ENCODE results near the gene KCNJ9. TPM values are rescaled to one million over a fixed set of nuclear protein-coding genes. Genes with fewer than 3 reads are reported as not detected.
"Not testable (repeated sequence)": the region's sequence is repeated elsewhere in the genome, so short reads cannot be mapped to it uniquely, and the experiment has no call there.

The KCNJ9 gene
- total RNA-seq: not detected
- under 1 TPM; 0.03 to 0.20 (median 0.10) TPM for polyA plus RNA-seq
- total RNA-seq: 0 to 0.49 (median 0.08) reads per million in 6 experiments

DNA sequence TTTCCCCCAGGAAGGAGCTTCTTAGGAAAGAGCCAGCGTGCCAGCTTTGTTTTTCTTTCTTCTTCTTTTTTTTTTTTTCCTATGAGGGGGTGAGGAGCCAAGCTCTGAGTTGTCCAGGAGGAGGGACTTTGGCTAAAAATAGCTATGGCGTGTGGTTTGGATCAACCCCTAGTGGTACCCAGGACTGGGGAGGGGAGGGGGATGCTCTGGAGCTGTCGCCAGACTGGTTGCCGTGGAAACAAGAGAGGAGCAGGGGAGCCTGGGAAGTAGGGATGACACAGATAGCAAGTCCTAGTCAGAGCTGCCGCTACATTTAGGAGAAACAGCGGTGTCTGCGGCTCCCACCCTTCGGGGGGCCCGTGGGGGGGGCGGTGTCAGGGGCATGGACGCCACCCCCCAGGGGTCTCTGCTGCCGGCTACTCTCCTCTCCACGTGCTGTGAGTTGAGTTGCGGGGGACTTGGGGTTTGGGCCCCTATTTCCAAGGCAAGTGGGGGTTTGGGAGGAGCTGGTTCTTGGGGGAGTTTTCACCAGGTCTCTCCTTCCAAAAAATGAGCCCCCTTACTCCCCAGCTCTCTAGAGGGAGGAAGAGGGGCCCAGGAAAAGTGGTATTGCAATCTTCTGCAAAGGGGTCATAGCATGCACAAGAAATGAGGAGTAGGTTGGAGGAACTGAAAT, at the start of gene KCNJ9:
Gene KCNJ9 (plus strand): TSS at position 278 of the 676 bp plus-strand sequence. CDS start 2,493 bp downstream, outside the sequence.
- Mint-ChIP-seq H3K4me1 (peaks cover 11 to 21% (median 14%) of the 10 kb centered on the region in 4 donors), H3K4me3 (peak within 1 kb of the TSS in 3 of 10 donors; percentile 15 to 49 (median 47)), H3K27ac (peak within 1 kb of the TSS in 3 of 10 donors; percentile 45 to 73 (median 56)), H3K9me3 (no peaks in the 10 kb centered on the region), H3K36me3 (peaks cover 0 to 6% (median 0%) of the 10 kb centered on the region in 3 donors), H3K27me3 (peaks cover 33 to 61% (median 47%) of the 10 kb centered on the region in 5 donors)
- POLR2A ChIA-PET: interaction anchor here (0.6 to 1.1 kb wide), 2 partner anchors 14 to 626 kb away, joined by 3 to 4 read pairs; no protein-coding TSS in a partner anchor
- DNase-seq (peak in 1 of 10 donors; percentile 58), ATAC-seq (no peak)

DNA sequence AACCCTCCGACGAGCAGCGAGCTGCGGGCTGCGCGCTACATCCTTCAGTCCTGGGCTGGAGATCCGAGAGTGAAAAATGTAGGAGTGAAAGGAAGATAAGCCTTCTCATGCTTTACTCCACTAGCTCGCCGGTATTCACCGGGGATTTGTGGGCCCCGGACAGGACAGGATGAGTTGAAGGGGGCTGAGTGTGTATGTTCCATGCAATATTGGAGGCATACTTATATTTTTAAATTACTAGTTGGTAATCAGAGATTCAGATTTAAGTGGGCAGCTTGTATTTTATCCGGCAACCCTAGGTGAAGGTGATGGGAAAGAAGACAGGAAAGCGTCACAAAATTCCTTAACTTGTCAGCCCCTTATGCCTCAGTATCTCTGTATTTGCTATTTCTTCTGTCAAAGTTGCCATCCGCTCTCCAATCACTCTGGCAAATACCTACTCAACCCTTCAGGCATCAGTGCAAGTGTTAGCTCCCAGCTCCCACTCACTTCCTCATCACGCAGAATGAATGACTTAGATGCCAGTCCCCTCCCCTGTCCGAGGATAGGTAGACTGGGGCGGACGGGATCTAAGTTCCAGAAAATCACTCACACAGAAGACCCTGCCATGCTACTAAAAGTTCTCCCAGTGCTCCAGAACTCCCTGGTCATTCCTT, 49.0 kb upstream of the KCNJ9 start:
- no peak for DNase-seq
- Mint-ChIP-seq H3K27ac (peak overlapping the region; percentile 89 to 97 (median 95)), H3K4me1 (peaks cover 18 to 43% (median 35%) of the 10 kb centered on the region in 4 donors), H3K9me3 (no peaks in the 10 kb centered on the region), H3K4me3 (peak overlapping the region; percentile 90 to 99 (median 97)), H3K27me3 (peaks cover 0 to 2% (median 0%) of the 10 kb centered on the region in 5 donors), H3K36me3 (peaks cover 0 to 6% (median 4%) of the 10 kb centered on the region in 3 donors)
- POLR2A ChIA-PET: interaction anchor here (1.3 to 2.5 kb wide), 3 partner anchors 14 to 230 kb away, joined by 4 to 14 read pairs (median 6); partner anchors contain the start of genes DCAF8 and TAGLN2
- ATAC-seq: peak in 1 of 2 donors; percentile 22

DNA sequence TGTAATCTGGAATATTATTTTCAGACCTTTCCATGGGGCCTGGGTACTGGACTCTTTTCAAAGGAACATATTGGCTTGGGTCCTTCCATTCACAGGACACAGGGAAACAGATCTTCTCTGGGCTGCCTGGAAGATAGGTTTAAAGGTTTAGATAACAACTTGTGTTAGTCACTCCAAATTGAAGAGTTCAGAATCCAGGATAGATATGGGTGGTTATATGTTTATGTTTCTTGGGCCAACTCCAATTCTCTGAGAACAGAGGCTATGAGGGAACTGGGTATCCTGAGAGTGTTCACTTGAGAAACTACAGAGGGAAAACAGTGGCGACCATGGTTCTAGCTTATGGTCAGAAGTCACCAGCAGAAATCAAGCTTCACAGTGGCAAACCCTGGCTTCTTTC, 40.9 kb upstream of the KCNJ9 start:
- peaks cover 0 to 2% (median 0%) of the 10 kb centered on the region in 4 donors for H3K4me1 Mint-ChIP-seq
- ATAC-seq (no peak), DNase-seq (no peak)
- no peaks in the 10 kb centered on the region for H3K9me3 Mint-ChIP-seq
- POLR2A ChIA-PET: no interaction called here
- H3K4me3 Mint-ChIP-seq: no peak overlapping the region
- H3K27me3 Mint-ChIP-seq: peaks cover 0 to under 1% (median 0%) of the 10 kb centered on the region in 5 donors
- no peak overlapping the region for H3K27ac Mint-ChIP-seq
- peaks cover 0 to 11% (median 3%) of the 10 kb centered on the region in 3 donors for H3K36me3 Mint-ChIP-seq

DNA sequence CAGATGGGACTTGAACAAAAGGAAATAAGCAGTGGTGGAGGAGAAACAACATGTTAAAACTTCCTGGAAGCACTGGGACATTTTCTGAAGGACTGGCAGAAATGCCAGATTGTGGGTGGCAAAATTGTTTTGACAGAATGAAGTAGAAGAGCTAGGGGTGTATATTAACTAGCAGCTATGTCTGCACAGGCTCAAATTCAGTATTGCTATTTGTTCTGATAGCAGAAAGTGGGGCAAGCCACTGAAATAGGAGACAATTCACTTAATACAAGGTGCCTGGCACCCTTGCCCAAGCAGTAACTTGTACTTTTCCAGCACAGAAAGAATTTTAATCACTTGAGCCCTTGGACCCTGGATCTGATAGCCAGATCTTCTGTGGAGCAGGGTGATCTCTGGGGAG, 37.8 kb upstream of the KCNJ9 start:
- peaks cover 0 to 5% (median under 1%) of the 10 kb centered on the region in 5 donors for H3K27me3 Mint-ChIP-seq
- no peak overlapping the region for H3K4me3 Mint-ChIP-seq
- DNase-seq (no peak), ATAC-seq (no peak)
- peaks cover 0 to 7% (median 0%) of the 10 kb centered on the region in 3 donors for H3K36me3 Mint-ChIP-seq
- H3K4me1 Mint-ChIP-seq: peaks cover 12 to 14% (median 12%) of the 10 kb centered on the region in 4 donors
- no peaks in the 10 kb centered on the region for H3K9me3 Mint-ChIP-seq
- POLR2A ChIA-PET: no interaction called here
- H3K27ac Mint-ChIP-seq: no peak overlapping the region

DNA sequence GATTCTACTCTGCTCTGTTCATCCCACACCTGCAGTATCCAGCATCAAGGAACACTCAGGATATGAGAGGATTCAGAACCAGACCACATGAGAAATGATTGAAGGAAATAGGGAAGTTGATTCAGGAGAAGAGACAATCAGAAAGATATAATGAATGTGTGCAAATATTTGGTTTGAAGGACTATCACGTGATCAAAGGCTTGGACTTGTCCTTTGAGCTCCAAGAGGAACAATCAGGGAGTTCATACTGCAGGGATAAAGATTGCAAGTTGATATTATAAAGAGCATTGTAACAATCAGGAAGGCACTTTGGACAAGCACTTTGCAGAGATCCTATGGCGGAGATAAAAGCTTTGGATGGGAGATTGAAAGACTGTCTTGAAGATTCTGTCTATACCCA, 35.7 kb upstream of the KCNJ9 start:
- ATAC-seq: no peak
- Mint-ChIP-seq H3K4me3 (no peak overlapping the region), H3K36me3 (no peaks in the 10 kb centered on the region), H3K27me3 (peaks cover 0 to 7% (median 5%) of the 10 kb centered on the region in 5 donors), H3K4me1 (peaks cover 10 to 14% (median 12%) of the 10 kb centered on the region in 4 donors), H3K27ac (no peak overlapping the region), H3K9me3 (no peaks in the 10 kb centered on the region)
- no peak for DNase-seq
- POLR2A ChIA-PET: interaction anchor here (0.6 to 1.7 kb wide), 3 partner anchors 15 to 103 kb away, joined by 3 to 6 read pairs (median 3); partner anchors contain the start of gene PIGM

DNA sequence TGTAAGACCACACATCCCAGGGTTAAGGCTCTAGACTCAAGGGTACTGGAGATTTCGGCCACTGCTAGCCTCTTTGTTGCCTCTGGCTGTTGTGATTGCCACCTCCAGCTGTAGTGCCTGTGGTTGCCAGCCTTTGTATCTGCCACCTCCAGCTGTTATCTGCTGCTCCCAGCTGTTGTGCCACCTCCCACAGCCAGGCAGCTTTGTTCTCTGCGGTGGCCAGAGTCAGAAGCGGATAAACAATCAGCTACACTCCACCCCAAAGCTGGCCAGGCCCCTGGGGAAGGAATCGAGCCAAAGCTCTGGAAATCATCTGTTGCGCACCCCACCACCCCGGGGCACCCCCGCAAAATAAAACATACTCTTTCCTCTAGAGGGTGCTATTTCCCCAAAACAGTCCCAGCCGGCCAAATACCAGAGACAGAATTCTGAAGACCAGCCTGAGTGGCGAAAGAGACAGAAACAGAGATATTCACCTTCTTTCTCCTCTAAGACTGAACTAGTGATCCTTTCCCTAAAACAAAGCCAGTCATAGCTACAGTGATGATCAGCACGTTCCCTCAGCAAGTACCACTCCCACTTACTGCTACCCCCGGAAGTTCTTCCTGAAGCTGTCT, 34.7 kb upstream of the KCNJ9 start:
- H3K9me3 Mint-ChIP-seq: no peaks in the 10 kb centered on the region
- no peaks in the 10 kb centered on the region for H3K36me3 Mint-ChIP-seq
- POLR2A ChIA-PET: interaction anchor here (0.6 to 1.7 kb wide), 4 partner anchors 15 to 38 kb away, joined by 3 to 6 read pairs (median 4); partner anchors contain the start of gene PIGM
- H3K4me3 Mint-ChIP-seq: peak overlapping the region; percentile 61 to 88 (median 79)
- H3K4me1 Mint-ChIP-seq: peaks cover 10 to 14% (median 12%) of the 10 kb centered on the region in 4 donors
- ATAC-seq (peak; percentile 84 to 96), DNase-seq (peak in 7 of 10 donors; percentile 10 to 67 (median 43))
- H3K27me3 Mint-ChIP-seq: peaks cover 4 to 7% (median 5%) of the 10 kb centered on the region in 5 donors
- H3K27ac Mint-ChIP-seq: peak overlapping the region in 5 of 10 donors; percentile 13 to 78 (median 51)

DNA sequence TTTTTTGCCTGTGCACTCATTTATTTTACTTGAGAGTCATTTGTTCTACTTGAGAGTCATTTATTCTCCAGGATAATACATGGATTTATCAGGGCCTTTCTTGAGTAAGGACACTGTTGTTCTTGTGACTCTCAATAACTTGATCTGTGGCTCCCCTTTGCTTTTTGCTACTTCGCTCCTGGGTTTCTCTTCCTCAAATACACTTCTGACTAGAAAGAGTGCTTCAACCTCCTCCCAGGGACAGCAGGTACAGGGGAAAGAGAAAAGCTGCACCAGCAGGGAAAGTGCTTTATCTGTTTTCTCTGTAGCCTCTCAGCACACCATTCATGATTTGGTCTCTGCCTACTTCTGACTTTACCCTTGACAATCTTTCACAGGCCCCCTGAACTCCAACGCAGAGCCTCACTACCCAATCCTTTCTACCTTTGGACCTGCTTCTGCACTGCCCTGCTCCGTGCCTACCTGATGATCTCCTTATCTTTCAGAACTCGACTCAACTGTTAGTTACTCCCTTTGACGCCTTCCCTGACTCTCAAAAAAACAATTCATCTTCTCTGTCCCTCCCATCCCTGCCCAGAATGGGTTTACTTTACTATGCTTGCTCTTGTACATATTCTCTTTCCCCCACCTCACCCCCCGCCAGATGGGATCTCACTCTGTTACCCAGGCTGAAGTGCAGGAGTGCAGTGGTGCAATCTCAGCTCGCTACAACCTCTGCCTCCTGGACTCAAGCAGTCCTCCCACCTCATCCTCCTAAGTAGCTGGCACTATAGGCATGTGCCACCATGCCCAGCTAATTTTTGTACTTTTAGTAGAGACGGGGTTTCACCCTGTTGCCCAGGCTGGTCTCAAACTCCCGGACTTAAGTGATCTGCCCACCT, 34.0 kb upstream of the KCNJ9 start:
- no peaks in the 10 kb centered on the region for H3K36me3 Mint-ChIP-seq
- ATAC-seq: peak in 1 of 2 donors; percentile 14
- H3K9me3 Mint-ChIP-seq: no peaks in the 10 kb centered on the region
- peaks cover 5 to 12% (median 8%) of the 10 kb centered on the region in 5 donors for H3K27me3 Mint-ChIP-seq
- no peak for DNase-seq
- peak overlapping the region in 7 of 10 donors; percentile 13 to 78 (median 56) for H3K27ac Mint-ChIP-seq
- H3K4me1 Mint-ChIP-seq: peaks cover 10 to 14% (median 12%) of the 10 kb centered on the region in 4 donors
- peak overlapping the region; percentile 61 to 88 (median 79) for H3K4me3 Mint-ChIP-seq
- POLR2A ChIA-PET: interaction anchor here (0.6 to 1.7 kb wide), 3 partner anchors 16 to 38 kb away, joined by 3 to 6 read pairs (median 6); partner anchors contain the start of gene PIGM

DNA sequence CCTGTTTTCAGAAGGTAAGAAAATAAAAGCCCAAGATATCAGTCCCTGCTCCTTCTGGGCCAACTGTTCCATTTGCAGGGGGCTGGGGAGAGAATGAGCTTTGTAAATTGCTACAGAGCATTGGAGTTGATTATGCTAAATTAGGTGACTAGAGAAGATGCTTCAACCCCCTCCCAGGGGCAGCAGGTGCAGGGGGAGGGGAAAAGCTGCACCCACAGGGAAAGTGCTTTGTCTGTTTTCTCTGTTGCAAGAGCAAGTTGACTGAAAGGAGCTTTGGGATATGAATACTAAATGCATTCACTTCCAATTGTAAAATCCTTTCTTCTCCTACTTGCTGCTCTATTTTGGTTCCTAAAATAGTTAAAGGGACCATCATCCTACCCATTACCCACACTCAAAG, 33.0 kb upstream of the KCNJ9 start:
- DNase-seq: no peak
- Mint-ChIP-seq H3K4me1 (peaks cover 10 to 14% (median 12%) of the 10 kb centered on the region in 4 donors), H3K27ac (no peak overlapping the region), H3K4me3 (peak overlapping the region in 1 of 10 donors; percentile 16), H3K36me3 (no peaks in the 10 kb centered on the region), H3K27me3 (peaks cover 8 to 18% (median 11%) of the 10 kb centered on the region in 5 donors), H3K9me3 (no peaks in the 10 kb centered on the region)
- ATAC-seq: no peak
- POLR2A ChIA-PET: no interaction called here

DNA sequence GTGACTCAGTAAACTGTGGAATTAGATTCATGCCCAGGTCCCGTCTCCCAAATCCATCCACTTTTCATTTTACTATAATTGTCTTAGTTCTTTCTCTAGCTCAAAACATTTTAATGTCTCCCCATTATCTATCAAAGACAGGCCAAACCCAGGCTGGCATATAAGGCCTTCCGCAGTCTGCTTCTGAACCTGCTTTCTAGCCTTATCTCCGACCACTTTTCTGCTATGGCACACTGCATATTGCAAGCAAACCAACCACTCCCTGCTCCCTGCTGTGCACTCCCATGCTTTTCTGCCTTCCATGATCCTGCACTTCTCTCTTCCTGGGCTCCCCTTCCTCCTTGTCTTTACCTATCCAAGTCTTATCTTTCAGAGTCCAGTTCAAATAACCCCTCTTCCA, 32.2 kb upstream of the KCNJ9 start:
- Mint-ChIP-seq H3K27ac (peak overlapping the region in 1 of 10 donors; percentile 3), H3K4me1 (peaks cover 12 to 14% (median 12%) of the 10 kb centered on the region in 4 donors), H3K9me3 (no peaks in the 10 kb centered on the region), H3K27me3 (peaks cover 8 to 21% (median 14%) of the 10 kb centered on the region in 5 donors), H3K4me3 (no peak overlapping the region), H3K36me3 (no peaks in the 10 kb centered on the region)
- ATAC-seq: no peak
- POLR2A ChIA-PET: no interaction called here
- no peak for DNase-seq

DNA sequence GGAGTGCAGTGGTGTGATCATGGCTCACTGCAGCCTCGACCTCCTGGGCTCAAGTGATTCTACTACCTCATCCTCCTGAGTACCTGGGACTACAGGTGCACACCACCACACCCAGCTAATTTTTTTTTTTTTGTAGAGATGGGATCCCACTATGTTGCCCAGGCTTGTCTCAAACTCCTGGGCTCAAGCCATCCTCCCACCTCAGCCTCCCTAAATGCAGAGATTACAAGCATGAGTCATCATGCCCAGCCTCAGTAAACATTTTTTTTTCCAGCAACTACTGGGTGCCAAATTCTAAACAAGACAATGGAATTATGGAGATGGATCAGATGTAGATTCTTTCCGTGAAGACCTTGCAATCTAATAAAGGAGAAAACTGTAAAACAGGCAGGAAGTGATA, 31.2 kb upstream of the KCNJ9 start:
- H3K4me3 Mint-ChIP-seq, H3K9me3 Mint-ChIP-seq, ATAC-seq, H3K27ac Mint-ChIP-seq, DNase-seq, H3K36me3 Mint-ChIP-seq: not testable (repeated sequence)
- Mint-ChIP-seq H3K27me3 (peaks cover 8 to 29% (median 23%) of the 10 kb centered on the region in 5 donors), H3K4me1 (peaks cover 12 to 14% (median 13%) of the 10 kb centered on the region in 4 donors)
- POLR2A ChIA-PET: interaction anchor here (0.6 kb wide), 1 partner anchor 102 kb away, joined by 4 read pairs; no protein-coding TSS in a partner anchor

DNA sequence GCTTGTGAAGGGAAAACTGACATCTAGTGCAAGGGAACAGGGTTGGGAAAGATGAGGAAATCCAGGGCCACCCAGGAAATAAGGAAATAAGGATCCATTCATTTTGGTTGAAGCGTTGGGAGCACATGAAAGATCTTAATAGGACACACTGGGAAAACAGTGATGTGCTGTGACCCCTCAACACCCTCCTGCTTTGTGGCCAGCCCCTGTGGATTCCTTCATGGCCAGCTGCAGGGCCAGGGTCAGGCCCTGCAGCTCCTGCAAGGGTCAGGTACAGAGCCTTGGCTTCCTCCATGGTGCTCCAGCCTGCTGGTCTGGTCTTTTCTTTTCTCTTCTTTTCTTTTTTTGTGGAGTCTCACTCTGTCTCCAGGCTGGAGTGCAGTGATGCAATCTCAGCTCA, 30.7 kb upstream of the KCNJ9 start:
- Mint-ChIP-seq H3K27me3 (peaks cover 12 to 33% (median 22%) of the 10 kb centered on the region in 5 donors), H3K36me3 (no peaks in the 10 kb centered on the region), H3K4me3 (no peak overlapping the region), H3K27ac (no peak overlapping the region), H3K9me3 (no peaks in the 10 kb centered on the region), H3K4me1 (peaks cover 12 to 14% (median 13%) of the 10 kb centered on the region in 4 donors)
- DNase-seq (no peak), ATAC-seq (no peak)
- POLR2A ChIA-PET: no interaction called here

Data from naive thymus-derived CD8-positive, alpha-beta T cell (primary cell).